PC-9 (cell line): Measurements from ENCODE around the gene RAB40C.

Experiments
- EZH2 ChIP-seq: fragments of 200-600 bp; sonication (generic); IDR thresholded peaks from 2 replicates; pipeline ENCODE4 v1.8.0; 2017; ENCODE audit warnings: antibody characterized with exemption, low read depth
- TF ChIP-seq, protein P1 (sequence below): fragments of 200-600 bp; sonication (generic); conservative IDR thresholded peaks from 2 replicates; pipeline ENCODE4 v1.6.1; 2017; ENCODE audit warnings: mixed run types, antibody characterized with exemption, mild to moderate bottlenecking, moderate library complexity

GRCh38 chr16:561957-562938 lies 27.6 kb upstream of the RAB40C start:
- TF ChIP-seq, protein P1, sequence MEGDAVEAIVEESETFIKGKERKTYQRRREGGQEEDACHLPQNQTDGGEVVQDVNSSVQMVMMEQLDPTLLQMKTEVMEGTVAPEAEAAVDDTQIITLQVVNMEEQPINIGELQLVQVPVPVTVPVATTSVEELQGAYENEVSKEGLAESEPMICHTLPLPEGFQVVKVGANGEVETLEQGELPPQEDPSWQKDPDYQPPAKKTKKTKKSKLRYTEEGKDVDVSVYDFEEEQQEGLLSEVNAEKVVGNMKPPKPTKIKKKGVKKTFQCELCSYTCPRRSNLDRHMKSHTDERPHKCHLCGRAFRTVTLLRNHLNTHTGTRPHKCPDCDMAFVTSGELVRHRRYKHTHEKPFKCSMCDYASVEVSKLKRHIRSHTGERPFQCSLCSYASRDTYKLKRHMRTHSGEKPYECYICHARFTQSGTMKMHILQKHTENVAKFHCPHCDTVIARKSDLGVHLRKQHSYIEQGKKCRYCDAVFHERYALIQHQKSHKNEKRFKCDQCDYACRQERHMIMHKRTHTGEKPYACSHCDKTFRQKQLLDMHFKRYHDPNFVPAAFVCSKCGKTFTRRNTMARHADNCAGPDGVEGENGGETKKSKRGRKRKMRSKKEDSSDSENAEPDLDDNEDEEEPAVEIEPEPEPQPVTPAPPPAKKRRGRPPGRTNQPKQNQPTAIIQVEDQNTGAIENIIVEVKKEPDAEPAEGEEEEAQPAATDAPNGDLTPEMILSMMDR: no peak
- no peak for TF ChIP-seq EZH2
